A673 (cell line): ENCODE data around the gene MAP10.

Source experiments
- CTCF ChIP-seq: fragments of 300-800, 200-600 bp; sonication (generic); conservative IDR thresholded peaks from 2 replicates; pipeline ENCODE4 v1.5.1; 2017; ENCODE audit warnings: low read depth, mild to moderate bottlenecking, antibody characterized with exemption, low read length, moderate library complexity, mixed read lengths
- EZH2 ChIP-seq: fragments of 200-600 bp; sonication (generic); IDR thresholded peaks from 2 replicates; pipeline ENCODE4 v1.6.1; 2017; ENCODE audit warnings: borderline replicate concordance, low read depth, mild to moderate bottlenecking, mixed read lengths, antibody characterized with exemption, low read length; ENCODE audit not compliant: poor library complexity, severe bottlenecking

GRCh38 chr1:232792949-232793348 lies 12.3 kb upstream of the MAP10 start:
- TF ChIP-seq EZH2 (no peak), CTCF (no peak)
